ENCODE measurements around the gene TOR4A.
"Not testable (repeated sequence)": the region's sequence is repeated elsewhere in the genome, so short reads cannot be mapped to it uniquely, and the experiment has no call there.

The TOR4A gene

DNA sequence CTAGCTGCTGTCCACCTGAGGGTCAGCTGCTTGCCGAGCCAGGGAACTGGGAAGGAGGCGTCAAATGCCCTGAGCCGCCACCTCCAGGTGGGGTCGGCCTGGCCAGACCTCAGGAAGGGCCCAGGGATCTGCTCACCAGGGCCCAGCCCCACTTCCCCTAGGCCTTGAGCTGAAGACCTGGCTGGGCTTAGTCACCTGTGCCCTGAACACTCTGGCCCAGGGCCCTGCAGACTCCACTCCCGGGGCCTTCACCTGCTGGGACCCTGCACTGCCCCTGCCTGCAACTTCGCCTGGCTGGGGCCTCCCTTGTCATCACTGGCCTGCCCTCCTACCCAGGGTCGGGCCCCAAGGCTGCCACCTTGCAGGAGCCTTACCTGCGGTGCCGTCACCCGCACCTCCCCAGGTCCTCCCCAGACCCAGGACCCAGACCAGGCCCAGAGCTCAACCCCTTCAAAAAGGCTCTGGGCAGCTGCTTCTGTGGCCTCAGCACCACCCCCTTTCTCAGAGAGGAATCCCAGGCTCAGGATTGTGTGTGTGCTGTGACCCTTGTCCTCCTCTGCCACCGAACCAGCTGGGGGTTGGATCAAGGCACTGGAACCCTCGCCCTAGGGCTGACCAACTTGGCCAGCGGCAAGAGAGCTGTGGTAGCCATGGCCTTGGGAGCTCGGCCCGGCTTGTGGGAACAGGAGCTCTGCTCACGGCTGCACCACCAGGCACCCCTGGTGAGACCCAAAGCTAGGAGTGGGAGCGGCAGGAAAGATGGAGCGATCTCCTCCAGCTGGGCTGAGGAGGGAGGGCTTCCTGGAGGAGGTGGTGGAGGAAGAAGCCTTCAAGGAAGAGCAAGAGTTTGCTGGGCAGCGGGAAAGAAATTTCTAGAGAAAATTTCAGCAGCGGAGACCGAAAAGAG, 23.6 kb upstream of the TOR4A start:
- no peak for DNase-seq

DNA sequence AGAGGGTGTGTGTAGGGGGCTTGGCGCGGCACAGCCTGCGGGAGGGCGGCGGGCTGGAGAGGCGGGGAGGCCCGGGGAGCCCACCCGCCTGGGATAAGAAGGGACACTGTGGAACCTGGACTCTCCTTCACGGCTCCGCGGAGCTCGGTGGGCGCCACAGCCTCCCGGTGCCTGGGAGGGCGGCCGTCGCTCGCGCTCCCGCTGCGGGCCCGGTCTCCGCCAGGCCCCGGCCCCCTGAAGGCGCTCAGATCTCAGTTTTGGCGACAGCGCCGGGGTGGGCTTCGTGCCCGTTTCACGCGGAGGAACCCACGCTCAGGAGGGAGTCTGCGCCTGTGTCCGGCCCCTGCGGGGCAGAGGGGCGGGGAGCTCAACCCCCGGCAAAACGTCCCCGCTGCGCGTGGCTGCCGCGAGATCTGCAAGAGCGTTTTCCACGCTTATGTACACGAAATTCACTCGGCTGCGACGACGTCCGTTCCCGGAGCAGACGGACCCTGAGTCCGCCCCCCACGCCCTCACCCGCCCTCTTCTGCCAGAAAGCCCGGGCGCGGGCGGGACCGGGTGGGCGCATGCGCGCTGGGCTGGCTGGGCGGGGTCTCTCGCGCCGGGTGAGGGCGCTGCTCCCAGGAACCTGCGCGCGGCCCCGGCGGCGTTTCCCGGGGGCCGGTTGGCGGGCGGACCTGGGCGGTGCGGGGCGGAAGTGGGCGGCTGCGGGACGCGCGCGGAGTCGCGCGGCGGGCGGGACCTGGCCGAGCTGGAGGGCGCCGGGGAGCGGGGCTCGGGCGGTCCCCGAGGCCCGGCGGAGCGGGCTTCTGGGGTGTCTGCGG, 22.7 kb upstream of the TOR4A start, which contains the start of gene NELFB:
NELFB (plus strand) TSS at position 704 of the 824 bp plus-strand sequence.
- DNase-seq, result peak; percentile 90

DNA sequence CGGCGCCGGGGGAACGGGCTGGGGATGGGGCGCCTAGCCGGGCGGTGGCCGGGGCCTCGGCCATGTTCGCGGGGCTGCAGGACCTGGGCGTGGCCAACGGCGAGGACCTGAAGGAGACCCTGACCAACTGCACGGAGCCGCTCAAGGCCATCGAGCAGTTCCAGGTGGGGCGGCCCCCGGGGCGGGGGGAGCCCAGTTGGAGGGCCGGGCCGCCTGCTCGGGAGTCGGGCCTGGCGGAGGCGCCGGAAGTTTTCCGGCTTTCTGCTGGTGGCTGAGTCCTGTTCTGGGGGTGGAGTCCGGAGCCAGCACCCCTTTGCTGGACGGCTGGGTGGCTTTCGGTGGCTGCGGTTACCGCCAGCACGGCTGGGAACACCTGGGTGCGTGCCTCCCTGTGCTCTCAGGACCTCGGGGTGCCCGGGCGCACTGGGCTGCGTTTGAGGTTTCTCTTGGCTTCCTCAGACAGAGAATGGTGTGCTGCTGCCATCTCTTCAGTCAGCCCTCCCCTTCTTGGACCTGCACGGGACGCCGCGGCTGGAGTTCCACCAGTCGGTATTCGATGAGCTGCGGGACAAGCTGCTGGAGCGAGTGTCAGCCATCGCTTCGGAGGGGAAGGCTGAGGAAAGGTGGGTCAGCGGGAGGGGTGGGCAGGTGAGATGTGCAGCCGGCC, 21.9 kb upstream of the TOR4A start:
- no peak for DNase-seq

DNA sequence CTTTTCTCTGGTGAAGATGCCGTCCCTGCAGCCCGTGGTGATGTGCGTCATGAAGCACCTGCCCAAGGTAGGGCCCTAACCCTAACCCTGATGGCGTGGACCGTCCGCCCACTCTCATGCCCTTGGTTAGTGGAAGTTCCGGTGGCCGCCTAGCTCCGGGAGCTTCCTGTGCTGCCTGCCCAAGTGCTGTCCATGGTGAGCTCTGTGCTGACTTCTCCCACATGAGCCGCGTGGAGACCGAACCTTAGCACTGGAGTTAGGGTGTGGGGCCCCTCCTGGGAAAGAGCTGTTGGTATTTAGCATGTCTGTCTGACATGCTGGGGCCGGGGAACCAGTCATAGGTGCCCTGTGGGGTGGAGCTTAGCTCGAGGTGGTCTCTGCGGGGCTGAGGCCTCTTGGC, 21.2 kb upstream of the TOR4A start:
- no peak for DNase-seq

DNA sequence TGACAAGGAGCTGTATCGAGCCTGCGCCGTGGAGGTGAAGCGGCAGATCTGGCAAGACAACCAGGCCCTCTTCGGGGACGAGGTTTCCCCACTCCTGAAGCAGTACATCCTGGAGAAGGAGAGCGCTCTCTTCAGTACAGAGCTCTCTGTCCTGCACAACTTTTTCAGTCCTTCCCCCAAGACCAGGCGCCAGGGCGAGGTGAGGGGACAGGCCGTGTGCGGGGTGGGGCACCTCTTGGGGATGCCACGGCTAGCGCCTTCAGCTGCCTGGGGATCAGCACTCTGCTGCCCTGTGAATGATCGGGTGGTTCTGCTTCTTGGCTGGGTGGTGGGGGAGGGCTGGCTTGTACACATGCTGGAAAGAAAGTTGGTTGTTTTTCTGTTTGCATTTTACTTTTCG, 20.7 kb upstream of the TOR4A start:
- no peak for DNase-seq

DNA sequence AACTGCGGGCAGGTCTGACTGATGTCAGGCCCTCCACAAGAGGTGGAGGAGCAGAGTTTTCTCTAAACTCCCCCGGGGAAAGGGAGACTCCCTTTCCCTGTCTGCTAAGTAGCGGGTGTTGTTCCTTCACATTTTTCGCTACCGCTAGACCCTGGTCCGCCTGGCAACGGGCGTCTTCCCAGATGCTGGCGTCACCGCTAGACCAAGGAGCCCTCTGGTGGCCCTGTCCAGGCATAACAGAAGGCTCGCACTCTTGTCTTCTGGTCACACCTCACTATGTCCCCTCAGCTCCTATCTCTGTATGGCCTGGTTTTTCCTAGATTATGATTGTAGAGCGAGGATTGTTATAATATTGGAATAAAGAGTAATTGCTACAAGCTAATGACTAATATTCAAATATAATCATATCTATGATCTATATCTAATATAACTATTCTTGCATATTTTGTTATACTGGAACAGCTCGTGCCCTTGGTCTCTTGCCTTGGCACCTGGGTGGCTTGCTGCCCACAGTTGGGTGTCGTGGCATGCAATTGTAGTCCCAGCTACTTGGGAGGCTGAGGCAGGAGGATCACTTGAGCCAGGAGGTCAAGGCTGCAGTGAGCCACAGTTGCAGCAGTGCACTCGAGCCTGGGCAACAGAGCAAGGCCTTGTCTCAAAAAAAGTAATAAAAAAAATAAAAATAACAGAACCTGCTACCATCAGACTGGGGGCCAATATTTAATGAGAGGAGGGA, 15.2 kb upstream of the TOR4A start:
- not testable (repeated sequence) for DNase-seq

DNA sequence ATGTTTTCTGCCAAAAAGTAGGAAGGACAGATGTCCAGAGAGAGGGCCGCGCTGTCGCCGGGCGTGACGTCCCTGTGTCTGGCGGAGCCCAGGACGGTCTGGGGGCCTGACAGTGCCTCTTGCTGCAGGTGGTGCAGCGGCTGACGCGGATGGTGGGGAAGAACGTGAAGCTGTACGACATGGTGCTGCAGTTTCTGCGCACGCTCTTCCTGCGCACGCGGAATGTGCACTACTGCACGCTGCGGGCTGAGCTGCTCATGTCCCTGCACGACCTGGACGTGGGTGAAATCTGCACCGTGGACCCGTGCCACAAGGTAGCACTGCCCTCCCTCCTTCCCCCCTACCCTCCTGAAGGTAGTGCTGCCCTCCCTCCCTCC, 14.6 kb upstream of the TOR4A start:
- no peak for DNase-seq

DNA sequence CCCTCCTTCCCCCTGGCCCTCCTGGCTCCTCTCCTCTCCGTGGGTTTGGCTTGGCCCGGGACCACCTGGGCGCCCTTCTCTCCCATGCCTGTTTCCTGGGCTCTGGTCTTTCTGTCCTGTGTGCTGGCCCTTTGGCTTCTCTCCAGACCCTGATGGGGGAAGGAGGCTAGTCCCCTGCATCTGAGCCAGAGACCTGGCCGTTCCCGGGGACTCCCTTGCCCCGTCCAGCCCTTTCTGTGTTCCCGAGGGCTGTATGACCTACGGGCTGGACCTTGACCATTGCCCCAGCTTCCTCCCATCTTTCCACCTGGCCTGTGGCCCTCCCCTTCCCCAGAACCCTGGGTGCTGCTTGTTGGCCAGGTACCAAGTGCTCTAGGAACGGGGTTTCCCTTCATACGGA, 14.0 kb upstream of the TOR4A start:
- no peak for DNase-seq

DNA sequence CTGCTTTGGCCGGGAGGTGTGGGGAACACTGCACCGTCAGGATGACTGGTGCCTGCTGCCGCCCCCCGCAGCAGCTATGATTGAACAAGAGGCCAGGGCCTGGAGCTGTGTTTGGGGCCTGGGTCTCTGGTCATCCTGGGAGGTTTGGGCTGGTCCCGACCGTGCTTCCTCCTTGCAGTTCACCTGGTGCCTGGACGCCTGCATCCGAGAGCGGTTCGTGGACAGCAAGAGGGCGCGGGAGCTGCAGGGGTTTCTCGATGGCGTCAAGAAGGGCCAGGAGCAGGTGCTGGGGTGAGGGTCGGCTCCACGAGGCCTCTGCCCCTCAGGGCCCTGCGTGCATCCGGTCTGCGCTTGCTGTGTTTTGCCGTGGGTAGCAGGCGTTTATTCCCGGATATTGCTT, 13.5 kb upstream of the TOR4A start:
- DNase-seq, result no peak

DNA sequence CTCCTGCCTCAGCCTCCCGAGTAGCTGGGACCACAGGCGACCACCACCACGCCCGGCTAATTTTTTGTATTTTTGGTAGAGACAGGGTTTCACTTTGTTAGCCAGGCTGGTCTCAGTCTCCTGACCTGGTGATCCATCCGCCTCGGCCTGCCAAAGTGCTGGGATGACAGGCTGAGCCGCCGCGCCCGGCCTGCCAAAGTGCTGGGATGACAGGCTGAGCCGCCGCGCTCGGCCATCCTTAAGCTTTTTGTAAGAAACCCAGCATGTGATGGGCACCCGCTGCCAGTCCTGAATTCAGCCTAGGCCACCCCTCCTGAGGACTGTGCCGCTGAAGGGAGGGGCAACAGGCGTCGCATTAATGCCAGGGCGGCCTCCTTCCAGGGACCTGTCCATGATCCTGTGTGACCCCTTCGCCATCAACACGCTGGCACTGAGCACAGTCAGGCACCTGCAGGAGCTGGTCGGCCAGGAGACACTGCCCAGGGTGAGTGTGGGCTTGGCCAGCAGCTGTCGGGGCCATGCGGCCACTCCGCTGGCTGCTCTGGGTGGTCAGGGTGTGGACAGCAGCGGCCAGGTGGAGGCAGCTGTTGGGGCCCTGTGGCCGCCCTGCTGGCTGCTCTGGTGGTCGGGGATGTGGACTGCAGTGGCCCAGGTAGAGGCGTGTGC, 11.9 kb upstream of the TOR4A start:
- DNase-seq, result no peak

DNA sequence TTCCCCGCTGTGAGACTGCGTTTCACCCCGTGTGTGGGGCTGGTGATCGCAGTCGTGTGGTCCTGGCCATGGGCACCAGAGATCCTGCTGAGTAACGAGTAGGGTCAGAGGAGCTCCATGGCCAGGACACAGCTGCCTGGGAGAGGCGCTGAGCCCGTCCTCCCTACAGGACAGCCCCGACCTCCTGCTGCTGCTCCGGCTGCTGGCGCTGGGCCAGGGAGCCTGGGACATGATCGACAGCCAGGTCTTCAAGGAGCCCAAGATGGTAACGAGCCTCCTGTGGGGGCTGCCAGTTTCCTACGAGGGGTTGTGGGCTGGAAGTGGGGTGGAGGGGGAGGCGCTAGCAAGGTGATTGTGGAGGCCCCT, 11.4 kb upstream of the TOR4A start:
- DNase-seq, result no peak

DNA sequence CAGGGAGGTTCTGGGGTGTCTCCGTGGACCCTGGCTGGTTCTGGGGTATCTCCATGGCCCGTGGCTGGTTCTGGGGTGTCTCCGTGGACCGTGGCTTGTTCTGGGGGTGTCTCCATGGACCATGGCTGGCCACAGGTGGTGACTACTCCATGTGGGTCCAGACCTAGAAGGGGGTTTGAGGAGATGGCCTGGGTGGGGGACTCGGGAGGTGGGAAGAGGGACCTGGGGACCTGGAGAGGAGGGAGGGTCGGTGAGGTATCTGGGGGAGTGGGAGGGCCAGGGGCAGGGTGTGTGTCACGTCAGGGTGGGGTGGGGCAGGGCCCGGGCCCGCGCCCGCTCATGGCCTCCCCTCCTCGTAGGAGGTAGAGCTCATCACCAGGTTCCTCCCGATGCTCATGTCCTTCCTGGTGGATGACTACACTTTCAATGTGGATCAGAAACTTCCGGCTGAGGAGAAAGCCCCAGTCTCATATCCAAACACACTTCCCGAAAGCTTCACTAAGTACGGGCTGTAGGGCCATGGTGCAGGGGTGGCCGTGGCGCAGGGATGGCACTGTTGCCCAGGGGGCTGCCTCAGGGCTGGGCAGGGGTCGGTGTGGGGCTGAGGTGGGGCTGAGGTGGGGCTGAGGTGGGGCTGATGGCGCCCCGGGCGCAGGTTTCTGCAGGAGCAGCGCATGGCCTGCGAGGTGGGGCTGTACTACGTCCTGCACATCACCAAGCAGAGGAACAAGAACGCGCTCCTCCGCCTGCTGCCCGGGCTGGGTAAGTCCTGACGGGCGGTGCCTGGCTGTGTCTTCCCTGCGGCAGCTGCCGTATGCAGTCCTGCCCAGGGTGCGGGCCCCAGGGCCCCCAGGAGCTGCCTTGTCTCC, 10.7 kb upstream of the TOR4A start:
- no peak for DNase-seq

DNA sequence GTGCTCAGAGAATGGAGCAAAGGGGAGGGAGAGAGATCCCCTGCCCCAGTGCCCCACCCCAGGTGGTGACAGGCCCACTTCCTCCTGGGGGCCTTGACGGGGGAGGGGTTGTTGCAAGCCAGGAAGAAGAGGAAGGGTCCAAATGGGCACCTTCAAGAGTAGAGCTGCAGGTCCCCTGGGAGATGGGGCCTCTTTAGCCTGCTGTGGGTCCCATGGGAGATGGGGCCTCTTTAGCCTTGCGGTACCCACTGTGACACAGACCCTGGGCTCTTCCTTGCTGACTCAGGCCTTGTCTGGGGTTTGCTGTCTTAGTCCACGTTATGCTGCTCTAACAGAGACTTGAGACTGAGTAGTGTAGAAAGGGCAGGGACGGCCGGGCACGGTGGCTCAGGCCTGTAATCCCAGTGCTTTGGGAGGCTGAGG, 9.6 kb upstream of the TOR4A start:
- no peak for DNase-seq

DNA sequence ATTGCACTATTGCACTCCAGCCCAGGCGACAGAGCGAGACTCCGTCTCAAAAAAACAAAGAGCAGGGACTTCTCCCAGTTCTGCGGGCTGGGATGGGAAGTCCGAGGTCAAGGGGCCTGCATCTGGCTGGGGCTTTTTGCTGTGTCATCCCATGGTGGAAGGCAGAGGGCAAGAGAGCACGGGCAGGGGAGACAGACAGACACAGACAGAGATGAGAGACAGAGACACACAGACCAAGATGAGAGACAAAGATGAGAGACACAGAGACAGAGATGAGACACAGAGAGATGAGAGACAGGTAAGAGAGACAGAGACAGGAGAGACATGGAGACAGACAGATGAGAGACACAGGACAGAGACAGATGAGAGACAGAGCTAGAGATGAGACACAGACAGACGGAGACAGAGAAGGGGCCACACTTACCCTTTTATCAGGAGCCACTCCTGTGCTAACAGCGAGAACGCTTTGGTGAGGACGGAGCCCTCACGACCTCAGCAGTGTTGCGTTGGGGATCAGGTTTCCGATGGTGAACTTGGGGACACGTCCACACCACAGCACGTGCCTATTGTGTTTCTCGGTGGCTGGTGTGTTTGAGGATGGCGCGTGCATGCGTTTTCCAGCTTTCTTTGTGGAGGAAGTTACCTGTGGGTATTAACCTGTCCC, 8.9 kb upstream of the TOR4A start:
- DNase-seq, result no peak

DNA sequence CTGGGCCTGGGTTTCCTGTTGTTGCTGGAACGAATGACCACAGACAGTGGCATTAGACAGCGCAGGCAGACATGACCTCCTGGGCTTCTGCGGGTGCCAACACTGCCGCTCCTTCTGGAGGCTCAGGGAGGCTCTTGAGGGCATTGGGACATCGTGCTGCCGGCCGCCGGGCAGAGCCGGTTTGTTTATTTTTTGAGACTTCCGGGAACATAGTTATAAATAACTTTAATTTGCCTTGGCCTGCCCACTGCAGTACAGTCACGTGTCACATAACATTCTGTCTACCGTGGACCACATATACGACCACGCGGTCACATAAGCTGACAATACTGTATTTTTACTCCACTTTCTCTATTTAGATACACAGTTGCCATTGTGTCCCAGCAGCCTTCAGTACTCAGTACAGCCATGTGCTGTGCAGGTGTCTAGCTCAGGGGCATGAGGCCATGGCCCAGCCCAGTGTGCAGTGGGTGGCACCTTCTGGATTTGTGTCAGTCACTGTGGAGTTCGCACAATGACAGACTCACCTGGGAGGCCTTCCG, 8.2 kb upstream of the TOR4A start:
- no peak for DNase-seq

DNA sequence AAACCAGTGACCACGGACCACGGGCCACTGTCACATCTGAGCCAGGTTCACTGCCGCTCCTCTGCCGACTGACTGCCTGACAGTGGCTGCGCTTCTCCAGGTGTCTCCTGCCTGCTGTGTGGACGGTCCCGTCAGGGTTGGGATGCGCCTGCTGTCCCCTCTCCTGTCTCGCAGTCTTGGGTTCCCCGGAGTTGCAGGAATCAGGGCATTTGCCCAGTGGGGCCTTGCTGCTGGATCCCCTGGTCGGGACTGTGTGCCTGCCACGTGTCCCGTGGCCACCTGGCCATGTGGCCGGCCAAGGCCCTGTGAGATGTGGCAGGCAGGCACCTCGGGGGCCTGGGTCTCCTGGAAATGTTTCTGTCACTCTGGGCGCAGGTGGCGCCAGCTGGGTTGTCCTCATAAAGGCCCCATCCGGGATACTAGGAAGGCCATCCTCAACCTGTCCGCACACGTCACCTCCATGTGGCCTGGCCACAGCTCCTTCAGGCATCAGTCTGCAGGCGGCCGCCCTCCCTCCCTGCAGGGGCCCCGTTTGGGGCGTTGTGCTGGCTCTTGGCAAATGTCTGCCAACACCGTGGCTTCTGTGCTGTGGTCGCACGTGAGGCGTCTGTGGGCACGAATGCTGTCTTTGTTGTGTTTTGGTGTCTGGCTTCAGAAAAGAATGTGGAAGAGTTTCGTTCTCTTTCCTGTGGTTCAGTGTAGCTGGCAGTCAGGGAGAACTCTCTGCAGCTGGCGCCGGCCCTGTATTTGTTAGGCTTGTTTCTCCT, 6.4 kb upstream of the TOR4A start:
- no peak for DNase-seq

DNA sequence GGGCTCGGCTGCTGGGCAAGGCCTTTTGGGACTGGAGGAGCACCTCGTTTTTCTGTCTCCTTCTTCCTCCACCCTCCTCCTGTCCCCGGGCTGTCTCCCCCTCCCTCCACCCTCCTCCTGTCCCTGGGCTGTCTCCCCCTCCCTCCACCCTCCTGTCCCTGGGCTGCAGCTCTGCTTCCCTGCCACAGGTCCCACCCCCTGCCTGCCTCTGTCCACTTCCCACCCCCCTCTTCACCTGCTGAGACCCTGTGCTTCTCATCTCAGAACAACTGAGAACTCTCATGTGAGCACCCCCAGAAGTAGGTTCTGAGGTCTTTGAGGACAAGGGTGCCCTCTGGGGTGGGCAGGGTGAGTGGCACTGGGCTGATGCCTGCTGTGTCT, 5.8 kb upstream of the TOR4A start:
- DNase-seq, result no peak

DNA sequence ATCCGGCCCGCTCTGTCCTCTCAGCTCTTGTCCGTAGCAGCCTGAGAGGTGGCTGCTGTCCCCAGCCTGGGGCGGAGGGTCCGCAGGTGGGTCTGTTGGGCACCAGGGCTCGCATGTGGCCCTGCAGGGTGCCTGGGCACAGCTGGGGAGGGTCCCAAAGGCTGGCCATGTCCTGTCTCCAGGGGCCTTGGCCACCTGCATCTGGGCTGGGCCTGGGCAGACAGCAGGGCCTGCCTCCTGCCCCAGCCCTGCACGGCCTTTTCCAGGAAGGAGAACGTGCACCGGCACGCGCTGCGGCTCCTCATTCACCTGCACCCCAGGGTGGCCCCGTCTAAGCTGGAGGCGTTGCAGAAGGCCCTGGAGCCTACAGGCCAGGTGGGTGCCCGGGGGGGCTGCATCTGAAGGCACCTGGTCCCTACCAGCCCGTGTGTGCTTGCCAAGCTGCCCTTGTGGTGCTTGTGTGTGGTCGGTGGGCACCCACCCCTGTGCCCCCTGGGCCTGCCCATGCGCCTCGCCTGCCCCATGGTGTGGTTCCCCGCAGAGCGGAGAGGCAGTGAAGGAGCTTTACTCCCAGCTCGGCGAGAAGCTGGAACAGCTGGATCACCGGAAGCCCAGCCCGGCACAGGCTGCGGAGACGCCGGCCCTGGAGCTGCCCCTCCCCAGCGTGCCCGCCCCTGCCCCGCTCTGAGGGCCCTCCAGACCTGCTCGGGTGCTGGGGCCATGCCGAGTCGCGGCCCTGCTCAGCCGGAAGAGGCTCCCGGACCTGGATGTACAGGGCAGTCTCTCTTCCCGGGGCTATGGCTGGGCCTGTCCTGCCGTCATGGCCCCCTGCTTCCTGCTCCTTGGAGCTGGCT, 5.1 kb upstream of the TOR4A start:
- no peak for DNase-seq

DNA sequence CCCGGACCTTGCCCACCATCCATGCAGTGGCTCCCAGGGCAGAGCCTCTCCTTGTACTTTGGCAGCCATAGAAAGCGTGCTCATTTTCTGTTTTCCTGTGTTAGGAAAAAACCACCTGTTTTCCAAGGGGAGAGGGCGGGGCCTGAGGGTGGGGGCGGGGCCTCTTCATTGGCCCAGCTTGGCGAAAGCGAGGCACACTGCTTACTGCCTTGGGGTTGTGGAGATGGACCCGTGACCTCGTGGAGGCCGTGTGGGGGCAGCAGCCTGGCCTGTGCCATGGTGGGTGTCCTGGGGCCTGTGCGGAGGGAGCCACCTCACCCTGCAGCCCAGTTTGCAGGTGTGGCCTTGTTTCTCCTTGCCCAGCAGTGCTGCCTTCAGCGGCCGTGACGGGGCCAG, 4.4 kb upstream of the TOR4A start:
- no peak for DNase-seq
